SK-N-SH (cell line): ENCODE measurements around the gene TIAM2. TPM values are rescaled to one million over a fixed set of nuclear protein-coding genes. Genes with fewer than 3 reads are reported as not detected.

Experiments
- CTCF ChIA-PET: fragments of 300-600, 350-600 bp; formaldehyde crosslinking; extraction: SDS; loops from one replicate; lab custom pipeline; 2021; lab: Yijun Ruan, JAX
- POLR2A ChIA-PET: fragments of 350-600 bp; sonication (Branson Sonifier 250); formaldehyde crosslinking; extraction: SDS; loops from one replicate; lab custom pipeline; 2020; ENCODE audit warnings: antibody characterized with exemption, inconsistent platforms; lab: Yijun Ruan, JAX
- DNase-seq: peaks from one replicate; pipeline ENCODE4 v3.0.0; 2012
- H2AFZ ChIP-seq: fragments of 200-600 bp; sonication (generic); 2 replicates; pipeline ENCODE4 v1.8.1; 2016; ENCODE audit warnings: antibody characterized with exemption, mild to moderate bottlenecking, low read depth
- H3F3A ChIP-seq: fragments of 200-600 bp; sonication (generic); replicated peaks from 2 replicates; pipeline ENCODE3; 2016; ENCODE audit warnings: antibody characterized with exemption, mild to moderate bottlenecking; ENCODE audit not compliant: insufficient read depth
- H3K27ac ChIP-seq, 2 experiments: fragments of 200-500 bp in 1 of 2; fragments of 200-600 bp in 1 of 2; sonication (Bioruptor generic) in 1 of 2; sonication (generic), shearing (Covaris generic) in 1 of 2; 2 replicates each; pipeline versions ENCODE4 v1.5.1 to v1.6.1; 2014 to 2016; ENCODE audit warnings: low read depth in 2 of 2, inconsistent platforms in 1 of 2, low read length in 1 of 2, mild to moderate bottlenecking in 1 of 2, mixed read lengths in 1 of 2
- H3K27me3 ChIP-seq: fragments of 200-600 bp; sonication (generic), shearing (Covaris generic); 2 replicates; pipeline ENCODE4 v1.6.1; 2016; ENCODE audit warnings: mixed run types; ENCODE audit not compliant: insufficient read depth
- H3K36me3 ChIP-seq, 2 experiments: fragments of 200-500 bp in 1 of 2; fragments of 200-600 bp in 1 of 2; sonication (Bioruptor generic) in 1 of 2; sonication (generic) in 1 of 2; replicated peaks in 1 of 2; 2 replicates each; pipeline versions ENCODE3 to v1.5.1; 2014 to 2016; ENCODE audit warnings: low read length in 1 of 2, mild to moderate bottlenecking in 1 of 2; ENCODE audit not compliant: insufficient read depth in 2 of 2, control insufficient read depth in 1 of 2
- H3K4me1 ChIP-seq, 2 experiments: fragments of 200-500 bp in 1 of 2; fragments of 200-600 bp in 1 of 2; sonication (Bioruptor generic) in 1 of 2; sonication (generic), shearing (Covaris generic) in 1 of 2; 2 replicates each; pipeline versions ENCODE4 v1.5.1 to v1.6.1; 2014 to 2016; ENCODE audit warnings: low read depth in 1 of 2, low read length in 1 of 2, mixed run types in 1 of 2; ENCODE audit not compliant: insufficient read depth in 2 of 2, control insufficient read depth in 1 of 2
- H3K4me2 ChIP-seq: fragments of 200-600 bp; sonication (generic), shearing (Covaris generic); 2 replicates; pipeline ENCODE4 v1.6.1; 2017; ENCODE audit warnings: mixed run types
- H3K4me3 ChIP-seq, 2 experiments: fragments of 200-500 bp in 1 of 2; fragments of 200-600 bp in 1 of 2; sonication (Bioruptor generic) in 1 of 2; sonication (generic), shearing (Covaris generic) in 1 of 2; 2 replicates each; pipeline versions ENCODE4 v1.5.1 to v1.8.1; 2014 to 2016; ENCODE audit warnings: low read depth in 2 of 2, inconsistent platforms in 1 of 2, low read length in 1 of 2, mild to moderate bottlenecking in 1 of 2, mixed read lengths in 1 of 2, moderate library complexity in 1 of 2
- H3K79me2 ChIP-seq: fragments of 200-600 bp; sonication (generic); 2 replicates; pipeline ENCODE4 v1.8.1; 2017; ENCODE audit warnings: mild to moderate bottlenecking; ENCODE audit not compliant: insufficient read depth
- H3K9ac ChIP-seq: fragments of 200-600 bp; sonication (generic); 2 replicates; pipeline ENCODE4 v1.6.1; 2017; ENCODE audit warnings: mixed run types
- H3K9me2 ChIP-seq: fragments of 200-600 bp; sonication (generic); 2 replicates; pipeline ENCODE4 v1.6.1; 2017; ENCODE audit warnings: mixed run types
- H3K9me3 ChIP-seq: fragments of 200-600 bp; sonication (generic); 2 replicates; pipeline ENCODE4 v1.6.1; 2017; ENCODE audit warnings: mixed run types, mild to moderate bottlenecking, moderate library complexity
- H4K20me1 ChIP-seq: fragments of 200-600 bp; sonication (generic); 2 replicates; pipeline ENCODE4 v1.6.1; 2017; ENCODE audit warnings: mild to moderate bottlenecking, mixed run types; ENCODE audit not compliant: insufficient read depth
- CTCF ChIP-seq: fragments of 200-600 bp; sonication (generic); IDR thresholded peaks from 2 replicates; pipeline ENCODE4 v1.6.1; 2017; ENCODE audit warnings: antibody characterized with exemption, mild to moderate bottlenecking, moderate library complexity
- ELF1 ChIP-seq: IDR thresholded peaks from 2 replicates; pipeline ENCODE4 v1.4.0; 2012
- EZH2phosphoT487 ChIP-seq: fragments of 200-600 bp; sonication (generic); IDR thresholded peaks from 2 replicates; pipeline ENCODE4 v1.6.1; 2017; ENCODE audit warnings: low read depth, mixed run types, mild to moderate bottlenecking, antibody characterized with exemption, moderate library complexity, borderline replicate concordance
- GATA2 ChIP-seq: sonication (generic); formaldehyde crosslinking; IDR thresholded peaks from 2 replicates; pipeline ENCODE4 v1.5.0; 2020; ENCODE audit warnings: mild to moderate bottlenecking, missing genetic modification reagents
- MEF2A ChIP-seq: IDR thresholded peaks from 2 replicates; pipeline ENCODE4 v1.4.0; 2012; ENCODE audit warnings: low read depth, borderline replicate concordance
- MXI1 ChIP-seq: IDR thresholded peaks from 2 replicates; pipeline ENCODE4 v1.6.1; 2012; ENCODE audit warnings: mild to moderate bottlenecking, low read depth, low read length, improper control_type of control experiment
- NFIC ChIP-seq: IDR thresholded peaks from 2 replicates; pipeline ENCODE4 v1.4.0; 2012; ENCODE audit warnings: borderline replicate concordance
- RAD21 ChIP-seq: IDR thresholded peaks from 2 replicates; pipeline ENCODE4 v1.6.1; 2012; ENCODE audit warnings: mild to moderate bottlenecking, low read length
- REST ChIP-seq: IDR thresholded peaks from 2 replicates; pipeline ENCODE4 v1.6.1; 2012; ENCODE audit warnings: mild to moderate bottlenecking, low read depth, low read length, moderate library complexity
- RFX5 ChIP-seq: IDR thresholded peaks from 2 replicates; pipeline ENCODE4 v1.6.1; 2012; ENCODE audit warnings: mild to moderate bottlenecking, improper control_type of control experiment, low read length
- SMC3 ChIP-seq: IDR thresholded peaks from 2 replicates; pipeline ENCODE4 v1.6.1; 2012; ENCODE audit warnings: low read depth, low read length, improper control_type of control experiment
- TEAD4 ChIP-seq: IDR thresholded peaks from 2 replicates; pipeline ENCODE4 v1.4.0; 2012; ENCODE audit warnings: mild to moderate bottlenecking, borderline replicate concordance; ENCODE audit not compliant: insufficient read depth
- WGBS: methylation state at CpG from one replicate; pipeline ENCODE4 v1.1.6; 2017; ENCODE audit warnings: low lambda C conversion rate; 5-methylcytosine and 5-hydroxymethylcytosine counted together
- polyA plus RNA-seq, 3 experiments: library from polyadenylated mRNA; depleted of rRNA; stranded (reverse); fragments of >200 nt; gene quantifications; 2 replicates each; pipeline ENCODE4 v1.2.3, GENCODE V29; 2012

The TIAM2 gene
- polyA plus RNA-seq, 1 of the 3 experiments (the other 2 are of a cell fraction) = 13.6 TPM

- TF ChIP-seq REST (no peak), SMC3 (no peak), ELF1 (no peak), GATA2 (no peak), TEAD4 (no peak), MXI1 (no peak)
These were observed 124.9 kb downstream of the TIAM2 start (continued) for GRCh38 chr6:155120034-155120433.

- no peak for DNase-seq
- no peaks in the 10 kb centered on the region for H3K9me3 ChIP-seq
- no peak overlapping the region for H3K4me2 ChIP-seq
- peak overlapping the region; percentile 8 to 23; a peak in 2 of 4 replicates for H3K27ac ChIP-seq
- no peak for TF ChIP-seq RFX5
- TF ChIP-seq EZH2phosphoT487 = no peak
- no peak for TF ChIP-seq NFIC
- TF ChIP-seq MEF2A = no peak
- ChIA-PET CTCF (interaction anchor here (1.7 kb wide), 1 partner anchor 53 kb away, joined by 4 read pairs; no protein-coding TSS in a partner anchor), POLR2A (no interaction called here)
- H3F3A ChIP-seq = peaks cover 20% of the 10 kb centered on the region
- no peak overlapping the region for H3K4me3 ChIP-seq
- no peaks in the 10 kb centered on the region for H3K27me3 ChIP-seq
- H3K36me3 ChIP-seq = no peaks in the 10 kb centered on the region
- WGBS = 93% methylated on average over 3 of the region's 4 CpGs
- H2AFZ ChIP-seq = no peak overlapping the region
- no peak overlapping the region; the same call in 1 of the 2 replicates for H3K9ac ChIP-seq
- peaks cover 4% of the 10 kb centered on the region; the same call in 1 of the 2 replicates for H3K79me2 ChIP-seq
- no peaks in the 10 kb centered on the region for H3K9me2 ChIP-seq
- no peaks in the 10 kb centered on the region for H4K20me1 ChIP-seq
- peaks cover 0 to 11% of the 10 kb centered on the region in 2 experiments; a peak in 3 of 4 replicates for H3K4me1 ChIP-seq
These were observed 126.2 kb downstream of the TIAM2 start for GRCh38 chr6:155121294-155121693.

- Histone ChIP-seq H3K36me3 (no peaks in the 10 kb centered on the region), H3K4me1 (peaks cover 0 to 11% of the 10 kb centered on the region in 2 experiments; a peak in 3 of 4 replicates), H2AFZ (no peak overlapping the region), H4K20me1 (no peaks in the 10 kb centered on the region), H3K27ac (peak overlapping the region; percentile 8 to 23; a peak in 2 of 4 replicates), H3K27me3 (no peaks in the 10 kb centered on the region), H3K9ac (no peak overlapping the region; the same call in 1 of the 2 replicates), H3K4me2 (no peak overlapping the region), H3K79me2 (peaks cover 4% of the 10 kb centered on the region; the same call in 1 of the 2 replicates), H3K9me2 (no peaks in the 10 kb centered on the region), H3K9me3 (no peaks in the 10 kb centered on the region), H3F3A (peaks cover 23% of the 10 kb centered on the region), H3K4me3 (no peak overlapping the region)
- DNase-seq = peak; percentile 63
- TF ChIP-seq RAD21 = 0 out of 2 replicates have a peak, but pooled peaks have one; percentile 3
- TF ChIP-seq CTCF = no peak
- WGBS = 61% methylated on average over 11 of the region's 11 CpGs
- ChIA-PET CTCF (interaction anchor here (1.7 kb wide), 1 partner anchor 52 kb away, joined by 4 read pairs; no protein-coding TSS in a partner anchor), POLR2A (no interaction called here)
These were observed 126.6 kb downstream of the TIAM2 start for GRCh38 chr6:155121699-155122098.
